Activated CD4-positive, alpha-beta T cell treated with anti-CD3 and anti-CD28 coated beads, Interleukin-2, Interleukin-4, amounts not matched to agents 100 ng/mL and 50 ng/mL, durations not matched to agents 16 hours and 8 hours (primary cell): ENCODE measurements around the gene DBN1.

Experiments
- DNase-seq: peaks from one replicate; pipeline ENCODE4 v3.0.0-alpha.2; 2020; ENCODE audit warnings: low spot score

Gene DBN1

GRCh38 chr5:177473443-177474001, at the start of gene DBN1:
TSS of gene DBN1 (minus strand) at chr5:177473634. CDS start at chr5:177473521, 113 bp downstream.
- DNase-seq: no peak

DNA sequence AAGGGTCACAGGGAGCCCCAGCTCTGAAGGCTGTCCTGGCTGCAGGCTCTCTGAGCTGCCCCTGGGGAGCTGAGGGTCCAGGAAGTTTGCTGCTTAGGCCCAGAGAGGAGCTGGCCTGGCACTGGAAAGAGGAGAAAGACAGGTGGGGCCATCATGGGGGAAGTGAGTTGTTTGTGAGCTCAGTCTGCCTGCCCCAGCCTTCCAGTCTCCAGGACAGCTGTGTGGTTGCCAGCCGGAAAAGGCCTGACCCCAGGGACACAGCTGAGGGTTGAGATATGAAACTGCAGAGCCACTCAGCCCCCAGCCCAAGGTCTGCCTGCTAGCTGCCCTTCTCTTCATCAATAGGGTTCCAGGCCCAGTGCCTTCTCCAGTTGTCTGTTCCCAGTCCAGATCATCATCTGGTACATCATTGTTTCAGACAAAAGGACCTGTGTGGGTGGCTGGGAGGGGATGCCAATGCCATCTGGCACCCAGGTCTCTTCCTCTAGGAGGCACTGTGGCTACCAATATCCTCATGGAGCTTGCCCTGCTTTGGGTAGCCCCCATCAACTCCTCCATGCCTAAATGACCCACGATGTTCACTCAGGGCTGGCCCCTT, 47.6 kb upstream of the DBN1 start:
- DNase-seq: no peak

DNA sequence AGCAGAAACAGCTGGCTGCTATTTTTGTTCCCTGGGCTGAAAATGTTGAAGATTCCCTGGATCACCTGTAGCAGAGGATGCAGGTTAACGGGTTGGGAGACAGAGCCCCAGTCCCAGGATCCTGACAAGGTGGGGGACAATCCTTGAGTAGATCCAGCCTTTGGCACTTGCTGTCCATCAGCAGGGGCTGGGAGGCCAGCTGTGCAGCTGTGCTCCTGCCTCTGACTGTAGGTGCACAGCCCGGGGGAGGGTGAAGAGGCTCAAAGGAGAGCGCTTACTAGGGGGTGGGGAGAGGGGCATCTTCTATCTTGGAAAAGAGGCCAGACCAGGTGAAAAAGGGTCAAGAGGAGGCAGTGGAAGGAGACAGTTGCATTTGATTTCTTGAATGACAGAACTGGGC, 46.8 kb upstream of the DBN1 start:
- no peak for DNase-seq

GRCh38 chr5:177519463-177520235, 46.2 kb upstream of the DBN1 start:
- no peak for DNase-seq

DNA sequence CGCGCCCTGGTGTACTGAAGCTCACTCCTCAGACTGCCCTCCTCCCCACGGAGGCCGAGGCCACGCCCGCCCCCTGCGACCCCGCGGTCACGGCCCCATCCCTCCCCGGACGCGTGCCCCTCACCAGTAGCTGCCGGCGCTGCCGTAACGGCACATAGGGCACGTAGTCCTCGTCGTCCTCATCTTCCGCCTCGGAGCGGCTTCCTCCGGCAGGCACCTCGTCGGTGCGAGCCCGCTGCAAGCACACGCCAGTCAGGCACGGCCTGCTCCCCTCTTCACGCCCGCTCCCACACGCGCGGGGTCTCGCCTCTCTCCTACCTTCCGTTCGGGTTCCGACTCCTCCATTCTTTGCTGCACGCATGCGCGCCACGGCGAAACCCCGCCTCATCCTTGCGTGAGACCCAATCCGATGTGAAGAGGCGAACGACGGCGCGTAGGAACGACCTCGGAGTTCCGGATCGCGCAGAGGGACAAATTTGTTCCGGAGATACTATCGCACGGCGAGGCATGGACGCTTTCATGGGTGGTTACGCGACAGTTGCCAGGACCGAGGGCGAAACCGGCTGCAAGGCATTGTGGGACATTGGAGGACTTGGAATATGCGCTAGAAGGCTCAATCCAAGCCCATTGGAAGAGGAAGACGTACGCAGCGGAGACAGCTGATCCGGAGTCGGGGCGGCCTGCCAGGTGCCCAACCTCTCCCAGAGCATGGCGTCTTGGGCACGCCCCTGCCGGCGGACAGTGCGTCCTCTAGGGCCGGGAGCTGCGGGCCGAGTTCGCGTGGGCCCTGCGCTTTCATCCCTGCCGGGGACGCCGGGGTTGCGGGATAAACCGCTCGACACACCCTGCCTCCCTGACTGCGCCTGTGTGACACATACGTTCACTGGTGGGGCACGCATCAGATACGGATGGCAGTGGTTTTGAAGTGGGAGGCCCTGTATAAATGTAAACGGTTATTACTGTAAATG, 43.5 kb upstream of the DBN1 start, which contains the start of gene DDX41:
TSS of gene DDX41 (minus strand) at position 361 of the 968 bp plus-strand sequence. CDS start at position 345, 16 bp downstream.
- peak; percentile 97 for DNase-seq

DNA sequence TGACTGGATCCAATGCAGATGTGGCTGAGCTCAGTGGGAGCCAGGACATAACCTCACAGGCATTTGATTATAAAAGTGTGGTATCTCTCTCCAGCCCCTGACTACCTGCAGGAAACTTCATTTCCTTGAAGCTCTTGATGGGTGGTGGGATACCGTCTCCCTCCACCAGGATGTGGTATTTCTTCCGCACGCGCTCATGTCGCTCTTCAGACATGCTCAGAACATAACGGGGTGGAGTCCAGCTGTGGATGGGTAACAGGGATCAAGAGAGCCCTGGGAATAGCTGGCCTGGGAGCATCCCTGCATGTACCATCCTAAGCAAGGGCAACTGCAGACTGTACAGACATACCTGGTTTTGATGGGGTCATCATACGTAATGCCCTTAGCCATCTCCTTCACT, 42.1 kb upstream of the DBN1 start:
- DNase-seq: no peak

- DNase-seq: no peak
Observed at GRCh38 chr5:177514541-177514940, 41.1 kb upstream of the DBN1 start.

- DNase-seq: no peak
Observed at GRCh38 chr5:177513500-177513899, 40.1 kb upstream of the DBN1 start.

DNA sequence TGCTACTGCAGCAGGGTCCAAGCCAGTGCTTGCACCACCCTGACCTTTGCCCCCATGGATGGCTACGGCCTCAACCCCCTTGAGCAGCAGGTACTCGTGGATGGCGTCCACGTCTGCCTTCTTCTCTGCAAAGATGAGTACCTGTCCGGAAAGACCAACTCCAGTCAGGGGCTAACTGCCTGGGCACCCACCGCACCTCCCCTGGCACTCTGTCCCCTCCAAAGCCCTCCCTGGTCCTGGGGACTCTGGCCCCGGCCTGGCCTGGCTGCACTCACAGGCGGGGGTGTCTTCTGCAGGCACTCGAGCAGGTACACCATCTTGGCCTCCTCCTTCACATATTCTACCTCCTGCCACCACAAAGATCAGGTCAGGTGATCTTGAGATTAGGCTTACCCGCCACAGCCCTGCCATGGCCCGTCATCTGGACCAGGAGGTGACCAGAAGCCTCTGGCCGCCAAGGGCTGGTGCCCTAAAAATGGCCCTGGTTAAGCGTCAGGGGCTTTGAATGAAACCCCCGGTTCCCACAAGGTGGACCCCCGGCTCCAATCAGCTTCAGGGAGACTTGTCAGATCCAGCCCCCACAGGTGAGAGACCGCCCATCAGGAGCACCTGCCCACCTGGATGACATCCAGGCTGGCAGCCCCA, 39.4 kb upstream of the DBN1 start:
- no peak for DNase-seq

DNA sequence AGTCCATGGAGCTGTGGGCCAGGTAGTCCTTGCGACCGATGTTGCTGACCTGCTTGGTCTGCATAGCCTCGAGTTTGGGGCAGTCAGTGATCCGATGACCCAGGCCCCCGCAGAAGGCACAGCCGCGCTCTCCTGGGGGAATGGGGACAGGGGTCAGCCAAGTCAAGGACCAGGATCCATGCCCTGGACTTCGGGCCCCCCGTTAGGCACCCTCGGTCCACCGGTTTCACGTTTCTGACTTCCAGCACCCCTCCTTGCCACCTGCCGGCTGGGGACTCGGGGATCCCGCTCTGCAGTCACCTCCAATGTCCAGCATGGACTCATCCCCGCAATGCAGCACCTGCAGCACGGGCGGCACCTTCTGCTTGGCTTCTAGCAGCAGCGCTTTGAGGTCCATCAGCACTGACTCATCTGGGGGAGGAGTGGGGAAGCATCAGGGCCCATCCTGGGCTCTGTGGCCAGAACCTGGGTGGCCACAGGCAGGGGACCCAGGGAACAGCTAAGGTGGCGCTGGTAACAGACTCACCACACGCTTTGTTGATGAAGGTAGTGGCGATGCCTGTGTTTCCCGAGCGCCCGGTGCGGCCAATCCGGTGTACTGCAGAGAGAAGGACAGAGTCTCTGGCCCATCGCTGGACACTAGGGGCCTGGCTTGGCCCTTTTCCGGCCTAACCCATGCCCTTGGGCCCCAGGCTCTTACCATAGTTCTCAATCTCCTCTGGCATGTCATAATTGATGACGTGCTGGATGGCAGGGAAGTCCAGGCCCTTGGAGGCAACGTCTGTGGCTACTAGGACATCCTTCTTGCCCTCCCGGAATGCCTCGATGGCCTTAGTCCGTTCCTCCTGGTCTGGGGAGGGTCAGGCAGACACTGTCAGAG, 38.6 kb upstream of the DBN1 start:
- no peak for DNase-seq

DNA sequence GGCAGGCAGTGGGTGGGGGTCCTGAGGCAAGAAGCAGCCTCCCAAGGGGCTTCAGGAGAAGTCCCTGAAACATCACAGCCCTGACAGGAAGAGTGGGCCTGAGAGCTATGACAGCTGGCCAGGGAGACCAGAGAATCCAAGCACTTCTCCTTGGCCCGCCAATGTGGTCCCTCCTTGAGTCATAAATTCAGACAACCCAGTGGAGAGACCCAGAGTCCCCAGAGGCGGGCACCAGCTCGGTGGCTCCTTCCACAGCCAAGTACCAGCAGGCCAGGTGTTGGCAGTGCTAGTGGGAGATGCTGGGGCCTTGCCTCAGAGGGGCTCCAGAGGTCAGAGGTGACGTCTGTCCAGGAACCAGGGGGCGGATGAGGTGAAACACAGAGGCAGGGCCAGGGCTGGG, 37.7 kb upstream of the DBN1 start:
- DNase-seq: no peak

- DNase-seq: no peak
Observed at GRCh38 chr5:177510567-177511053, 37.2 kb upstream of the DBN1 start.

DNA sequence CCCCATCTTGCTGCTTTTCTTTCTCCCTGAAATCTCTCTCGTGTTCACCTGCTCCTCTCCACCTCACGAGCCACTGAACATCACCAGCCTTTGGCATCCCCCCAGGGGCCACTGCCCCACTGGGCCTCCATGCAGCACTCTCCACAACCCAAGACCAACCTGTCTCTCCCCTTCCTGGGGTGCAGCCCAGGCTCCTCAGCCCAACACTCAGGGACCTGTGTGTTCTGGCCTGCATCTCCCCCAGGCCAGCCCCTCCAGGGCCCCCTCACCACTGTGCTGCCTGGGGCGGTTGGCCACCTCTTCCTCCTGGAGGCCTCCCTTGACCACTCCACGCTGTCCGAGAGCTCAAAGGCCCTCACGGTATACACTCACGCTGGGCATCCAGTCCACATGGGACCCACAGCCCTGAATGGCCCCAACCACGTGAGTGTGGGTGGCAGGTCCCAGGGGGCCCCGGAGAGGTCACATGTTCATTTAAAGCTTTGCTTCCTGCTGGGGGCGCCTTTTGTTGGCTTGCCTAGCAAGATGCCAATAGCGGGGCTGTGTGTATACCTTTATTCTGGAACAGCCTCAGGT, 36.6 kb upstream of the DBN1 start:
- no peak for DNase-seq

- DNase-seq: no peak
Observed at GRCh38 chr5:177509381-177509951, 36.0 kb upstream of the DBN1 start, which contains the start of gene DOK3. TSS of gene DOK3 (minus strand) at chr5:177509826. CDS start at chr5:177509540, 286 bp downstream.

- no peak for DNase-seq
Observed at GRCh38 chr5:177508837-177509236, 35.4 kb upstream of the DBN1 start.

DNA sequence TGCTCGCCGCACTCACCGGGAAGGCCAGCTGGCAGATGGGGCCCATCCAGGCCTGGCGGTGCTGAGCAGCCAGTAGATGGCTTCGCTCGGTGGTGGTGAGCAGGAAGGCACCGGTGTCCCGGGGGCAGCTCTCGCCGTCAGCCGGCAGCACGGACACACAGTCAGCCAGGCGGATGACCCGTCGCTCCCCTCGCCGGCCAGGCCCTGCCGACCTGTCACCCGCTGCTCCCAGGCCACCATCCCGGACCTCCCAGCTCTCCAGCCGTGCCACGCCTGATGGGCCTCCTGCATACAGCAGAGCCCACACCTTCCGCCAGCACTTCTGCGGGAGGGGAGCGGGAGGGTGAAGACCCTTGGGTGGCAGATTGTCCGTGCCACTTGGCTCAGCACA, 34.8 kb upstream of the DBN1 start:
- DNase-seq: no peak

GRCh38 chr5:177507596-177508220, 34.3 kb upstream of the DBN1 start:
- DNase-seq: no peak

- no peak for DNase-seq
Observed at GRCh38 chr5:177507165-177507564, 33.7 kb upstream of the DBN1 start.

DNA sequence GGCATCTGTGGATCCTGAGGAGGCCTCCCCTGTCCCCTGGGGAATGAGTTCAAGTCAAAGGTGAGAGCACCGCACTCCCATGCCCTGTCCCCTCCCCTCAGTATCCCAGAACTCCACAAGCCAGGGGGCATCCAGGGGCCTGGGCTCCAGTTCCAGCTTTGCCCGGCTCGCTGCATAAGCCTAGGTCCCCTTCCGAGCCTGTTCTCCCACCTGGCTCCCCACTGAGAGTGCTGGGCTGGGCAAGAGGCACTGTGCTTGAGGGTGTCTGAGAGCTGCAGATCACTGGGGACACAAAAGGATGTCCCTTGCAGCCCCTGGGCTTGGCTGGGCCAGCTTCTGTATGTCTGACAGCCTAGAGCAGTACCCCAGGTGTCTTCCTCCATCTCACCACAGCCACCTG, 31.6 kb upstream of the DBN1 start:
- DNase-seq: no peak
